GM06990 (cell line): ENCODE data around the gene MEFV.
"Not testable (repeated sequence)": the region's sequence is repeated elsewhere in the genome, so short reads cannot be mapped to it uniquely, and the experiment has no call there.

Experiments used
- DNase-seq: peaks from one replicate; pipeline ENCODE4 v3.0.0-alpha.2; 2011; ENCODE audit not compliant: insufficient read length; ENCODE audit errors: extremely low read depth
- H3K27me3 ChIP-seq: replicated peaks from 2 replicates; pipeline ENCODE4 v1.6.0; 2011; ENCODE audit warnings: low read length; ENCODE audit not compliant: control insufficient read depth, insufficient read depth
- H3K36me3 ChIP-seq: 2 replicates; pipeline ENCODE4 v1.5.1; 2011; ENCODE audit warnings: low read length; ENCODE audit not compliant: control insufficient read depth, insufficient read depth
- H3K4me3 ChIP-seq: replicated peaks from 2 replicates; pipeline ENCODE4 v1.5.1; 2011; ENCODE audit warnings: low read depth, mild to moderate bottlenecking, control low read depth, low read length
- CTCF ChIP-seq: IDR thresholded peaks from 2 replicates; pipeline ENCODE4 v1.5.1; 2011; ENCODE audit warnings: low read length, control low read depth, mild to moderate bottlenecking, inconsistent platforms; ENCODE audit not compliant: insufficient read depth, poor library complexity, severe bottlenecking

Gene MEFV

GRCh38 chr16:3274490-3274889 is 18.1 kb upstream of the MEFV start:
- DNase-seq, result no peak
- Histone ChIP-seq H3K36me3 (no peaks in the 10 kb centered on the region), H3K27me3 (no peaks in the 10 kb centered on the region), H3K4me3 (no peak overlapping the region)
- no peak for TF ChIP-seq CTCF

- not testable (repeated sequence) for DNase-seq, H3K27me3 ChIP-seq, H3K36me3 ChIP-seq, H3K4me3 ChIP-seq
Observed at GRCh38 chr16:3271281-3271680, 14.8 kb upstream of the MEFV start.

GRCh38 chr16:3270718-3271117 is 14.3 kb upstream of the MEFV start:
- DNase-seq, H3K4me3 ChIP-seq, H3K27me3 ChIP-seq, H3K36me3 ChIP-seq: not testable (repeated sequence)

- no peak for DNase-seq
- peaks cover 2% of the 10 kb centered on the region for H3K36me3 ChIP-seq
- TF ChIP-seq CTCF, result no peak
- H3K4me3 ChIP-seq, result no peak overlapping the region
- H3K27me3 ChIP-seq, result no peaks in the 10 kb centered on the region
Observed at GRCh38 chr16:3268294-3268693, 11.9 kb upstream of the MEFV start.

GRCh38 chr16:3266873-3267537 is 10.6 kb upstream of the MEFV start:
- H3K4me3 ChIP-seq, result no peak overlapping the region
- peaks cover 2% of the 10 kb centered on the region for H3K36me3 ChIP-seq
- peak; percentile 34 for TF ChIP-seq CTCF
- DNase-seq, result no peak
- no peaks in the 10 kb centered on the region for H3K27me3 ChIP-seq

GRCh38 chr16:3264137-3265036 is 8.0 kb upstream of the MEFV start:
- Histone ChIP-seq H3K36me3 (peaks cover 2% of the 10 kb centered on the region), H3K27me3 (no peaks in the 10 kb centered on the region), H3K4me3 (peak overlapping the region; percentile 69)
- TF ChIP-seq CTCF, result peak; percentile 49
- DNase-seq, result peak; percentile 96
